HCT116 (cell line): ENCODE results near the gene PUM1. TPM values are rescaled to one million over a fixed set of nuclear protein-coding genes. Genes with fewer than 3 reads are reported as not detected.

Experiments used
- ATAC-seq: fragments of 200-7000 bp; cut with Tn5 transposase; 2 replicates; pipeline ENCODE4 v1.9.1; 2020; ENCODE audit warnings: mild to moderate bottlenecking, moderate library complexity
- BruUV-seq: library from RNA; stranded (reverse); fragments of 400-500 nt; replicated peaks from 2 replicates; lab custom pipeline; 2021; lab: Mats Ljungman, UMichigan
- CTCF ChIA-PET: fragments of 300-600 bp; sonication (Branson Sonifier 250); formaldehyde crosslinking; loops from one replicate; lab custom pipeline; 2021; ENCODE audit warnings: antibody characterized with exemption; lab: Charles Lee
- POLR2A ChIA-PET: fragments of 300-600, 350-600 bp; sonication (Branson Sonifier 250); formaldehyde crosslinking; loops from one replicate; lab custom pipeline; 2021; ENCODE audit warnings: antibody characterized with exemption; lab: Charles Lee
- RAD21 ChIA-PET, 2 experiments: fragments of 300-600 bp; sonication (Branson Sonifier 250); formaldehyde crosslinking; loops; one replicate each; lab custom pipeline; 2023; ENCODE audit warnings: low total read pairs in 2 of 2; ENCODE audit not compliant: uncharacterized antibody in 2 of 2, unreplicated experiment in 2 of 2, low non-redundant PET in 1 of 2; lab: Charles Lee
- DNase-seq: peaks from one replicate; pipeline ENCODE4 v3.0.0-alpha.2; 2010; ENCODE audit warnings: low read depth, low spot score
- H2AFZ ChIP-seq: fragments of 200-600 bp; shearing (Covaris generic), sonication (generic); 2 replicates; pipeline ENCODE4 v1.6.1; 2017; ENCODE audit warnings: low read depth, mixed run types, mixed read lengths, antibody characterized with exemption, low read length; ENCODE audit not compliant: poor library complexity, severe bottlenecking
- H3K27ac ChIP-seq: 2 replicates; pipeline ENCODE4 v1.5.1; 2012; ENCODE audit warnings: low read depth, low read length
- H3K27me3 ChIP-seq: fragments of 200-600 bp; sonication (generic); 2 replicates; pipeline ENCODE4 v1.6.1; 2016; ENCODE audit warnings: mixed run types, low read length, mixed read lengths; ENCODE audit not compliant: insufficient read depth
- H3K36me3 ChIP-seq, 2 experiments: fragments of 200-500 bp in 1 of 2; fragments of 200-600 bp in 1 of 2; sonication (Bioruptor generic) in 1 of 2; sonication (generic) in 1 of 2; 2 replicates each; pipeline versions ENCODE4 v1.5.1 to v1.6.1; 2014 to 2016; ENCODE audit warnings: low read length in 2 of 2, inconsistent platforms in 1 of 2, mixed read lengths in 1 of 2, mixed run types in 1 of 2; ENCODE audit not compliant: insufficient read depth in 2 of 2, control insufficient read depth in 1 of 2
- H3K4me1 ChIP-seq, 2 experiments: fragments of 200-600 bp in 1 of 2; sonication (generic) in 1 of 2; 2 replicates each; pipeline versions ENCODE4 v1.5.1 to v1.6.1; 2012 to 2017; ENCODE audit warnings: low read length in 2 of 2, inconsistent platforms in 1 of 2, mild to moderate bottlenecking in 1 of 2, mixed read lengths in 1 of 2, mixed run types in 1 of 2, moderate library complexity in 1 of 2; ENCODE audit not compliant: insufficient read depth in 2 of 2, control insufficient read depth in 1 of 2
- H3K4me2 ChIP-seq: fragments of 200-600 bp; sonication (generic); 2 replicates; pipeline ENCODE4 v1.6.1; 2017; ENCODE audit warnings: mixed run types, low read length, mixed read lengths
- H3K4me3 ChIP-seq, 2 experiments: fragments of 200-600 bp in 1 of 2; sonication (generic) in 1 of 2; replicated peaks in 1 of 2; 2 replicates each; pipeline ENCODE4 v1.5.1; 2011 to 2016; ENCODE audit warnings: low read length in 2 of 2, control low read depth in 1 of 2, low read depth in 1 of 2, mild to moderate bottlenecking in 1 of 2, mixed read lengths in 1 of 2, mixed run types in 1 of 2
- H3K79me2 ChIP-seq: fragments of 200-600 bp; sonication (generic); 2 replicates; pipeline ENCODE4 v1.6.1; 2017; ENCODE audit warnings: mild to moderate bottlenecking, mixed run types, low read length, moderate library complexity, mixed read lengths; ENCODE audit not compliant: insufficient read depth
- H3K9ac ChIP-seq: fragments of 200-600 bp; sonication (generic); 2 replicates; pipeline ENCODE4 v1.6.1; 2016; ENCODE audit warnings: low read length, mixed read lengths
- H3K9me2 ChIP-seq: fragments of 200-600 bp; sonication (generic), shearing (Covaris generic); 2 replicates; pipeline ENCODE4 v1.6.1; 2017; ENCODE audit warnings: mixed run types, mild to moderate bottlenecking, moderate library complexity; ENCODE audit not compliant: insufficient read depth
- H3K9me3 ChIP-seq, 2 experiments: fragments of 200-500 bp in 1 of 2; fragments of 200-600 bp in 1 of 2; sonication (Bioruptor generic) in 1 of 2; sonication (generic) in 1 of 2; 2 replicates each; pipeline ENCODE4 v1.6.1; 2014 to 2017; ENCODE audit warnings: low read length in 2 of 2, mixed read lengths in 2 of 2, inconsistent platforms in 1 of 2, low read depth in 1 of 2, mild to moderate bottlenecking in 1 of 2, mixed run types in 1 of 2, moderate library complexity in 1 of 2; ENCODE audit not compliant: control insufficient read depth in 1 of 2, insufficient read depth in 1 of 2
- H4K20me1 ChIP-seq: fragments of 200-600 bp; sonication (generic), shearing (Covaris generic); 2 replicates; pipeline ENCODE4 v1.6.1; 2017; ENCODE audit warnings: mixed run types, mild to moderate bottlenecking, moderate library complexity; ENCODE audit not compliant: insufficient read depth
- ATF3 ChIP-seq: IDR thresholded peaks from 2 replicates; pipeline ENCODE4 v1.6.1; 2012
- CEBPB ChIP-seq: IDR thresholded peaks from 2 replicates; pipeline ENCODE4 v1.6.1; 2012; ENCODE audit warnings: low read depth
- CTCF ChIP-seq, 3 experiments: fragments of 200-600 bp in 1 of 3; sonication (generic) in 1 of 3; IDR thresholded peaks in 2 of 3; conservative IDR thresholded peaks in 1 of 3; 2 replicates each; pipeline ENCODE4 v1.5.1; 2012 to 2017; ENCODE audit warnings: low read depth in 2 of 3, low read length in 2 of 3, antibody characterized with exemption in 1 of 3, borderline replicate concordance in 1 of 3, control low read depth in 1 of 3, mild to moderate bottlenecking in 1 of 3, mixed read lengths in 1 of 3, mixed run types in 1 of 3, moderate library complexity in 1 of 3; ENCODE audit not compliant: insufficient read depth in 1 of 3
- EZH2 ChIP-seq: fragments of 200-600 bp; sonication (generic); IDR thresholded peaks from 2 replicates; pipeline ENCODE4 v1.6.1; 2017; ENCODE audit warnings: antibody characterized with exemption, mixed run types
- JUND ChIP-seq: IDR thresholded peaks from 2 replicates; pipeline ENCODE4 v1.6.1; 2012
- POLR2AphosphoS5 ChIP-seq: IDR thresholded peaks from 2 replicates; pipeline ENCODE4 v1.6.1; 2011; ENCODE audit warnings: mild to moderate bottlenecking, low read depth, low read length, moderate library complexity
- SIN3A ChIP-seq: IDR thresholded peaks from 2 replicates; pipeline ENCODE4 v1.6.1; 2012; ENCODE audit warnings: low read depth
- SP1 ChIP-seq: IDR thresholded peaks from 2 replicates; pipeline ENCODE4 v1.6.1; 2012; ENCODE audit warnings: low read depth
- SRF ChIP-seq: IDR thresholded peaks from 2 replicates; pipeline ENCODE4 v1.6.1; 2012; ENCODE audit warnings: low read depth
- TCF7L2 ChIP-seq: IDR thresholded peaks from 2 replicates; pipeline ENCODE4 v1.7.0; 2011; ENCODE audit warnings: borderline replicate concordance, inconsistent platforms; ENCODE audit not compliant: insufficient read depth, insufficient read length; ENCODE audit errors: extremely low read depth
- YY1 ChIP-seq: IDR thresholded peaks from 2 replicates; pipeline ENCODE4 v1.6.1; 2011; ENCODE audit warnings: low read length, low read depth, moderate library complexity, mild to moderate bottlenecking; ENCODE audit not compliant: insufficient replicate concordance; ENCODE audit errors: extremely low read depth
- ZBTB33 ChIP-seq: IDR thresholded peaks from 2 replicates; pipeline ENCODE4 v1.6.1; 2011; ENCODE audit warnings: mild to moderate bottlenecking, low read length, moderate library complexity; ENCODE audit not compliant: insufficient replicate concordance; ENCODE audit errors: extremely low read depth
- intact Hi-C: fragments of 100-400 bp; cut with micrococcal nuclease; formaldehyde crosslinking; loops from 2 replicates; pipeline ENCODE4 v1.10.0; 2022
- total RNA-seq: library from RNA; stranded (reverse); gene quantifications from one replicate; pipeline ENCODE4 v1.2.1, GENCODE V29; 2021; ENCODE audit not compliant: unreplicated experiment

PUM1 gene
- total RNA-seq, 1 experiment from 2014 or later, result 113 TPM

GRCh38 chr1:30895382-30895943 lies 170.1 kb downstream of the PUM1 start:
- Histone ChIP-seq H2AFZ (no peak overlapping the region), H3K27ac (no peak overlapping the region), H3K9ac (no peak overlapping the region), H3K9me3 (no peaks in the 10 kb centered on the region), H3K36me3 (no peaks in the 10 kb centered on the region), H4K20me1 (no peaks in the 10 kb centered on the region), H3K4me3 (no peak overlapping the region), H3K27me3 (no peaks in the 10 kb centered on the region), H3K4me1 (peaks cover 0 to 13% of the 10 kb centered on the region in 2 experiments; a peak in 1 of 4 replicates), H3K9me2 (no peaks in the 10 kb centered on the region), H3K4me2 (no peak overlapping the region), H3K79me2 (no peaks in the 10 kb centered on the region)
- ATAC-seq (no peak), DNase-seq (no peak)
- CTCF ChIA-PET, result no interaction called here
- TF ChIP-seq CTCF (IDR thresholded peaks at IDR 0.05 in 2 of 3, conservative IDR thresholded peaks at IDR 0.05 in 1 of 3; ENCODE audit: borderline replicate concordance in 1 of 3, insufficient read depth in 1 of 3, low read depth in 2 of 3, low read length in 2 of 3) (no peak), SP1 (no peak), SRF (no peak), POLR2AphosphoS5 (no peak), YY1 (no peak), SIN3A (no peak)
- RAD21 ChIA-PET, result no interaction called here
- POLR2A ChIA-PET, result no interaction called here
- intact Hi-C loops, result no loop called here
- no TSS peak for BruUV-seq

- BruUV-seq, result no TSS peak
- no peak for ATAC-seq
- CTCF ChIA-PET, result no interaction called here
- H3K27me3 ChIP-seq, result no peaks in the 10 kb centered on the region
- no peaks in the 10 kb centered on the region for H3K79me2 ChIP-seq
- H3K4me1 ChIP-seq, result peaks cover 0 to 10% of the 10 kb centered on the region in 2 experiments; a peak in 1 of 4 replicates
- H3K36me3 ChIP-seq, result no peaks in the 10 kb centered on the region
- DNase-seq, result no peak
- H3K9me3 ChIP-seq, result no peaks in the 10 kb centered on the region
- RAD21 ChIA-PET, result no interaction called here
- no peak overlapping the region for H3K9ac ChIP-seq
- H3K27ac ChIP-seq, result no peak overlapping the region
- no peaks in the 10 kb centered on the region for H4K20me1 ChIP-seq
- H3K9me2 ChIP-seq, result no peaks in the 10 kb centered on the region
- intact Hi-C loops, result no loop called here
- POLR2A ChIA-PET, result no interaction called here
- H3K4me2 ChIP-seq, result no peak overlapping the region
- no peak overlapping the region for H3K4me3 ChIP-seq
- no peak overlapping the region for H2AFZ ChIP-seq
- TF ChIP-seq EZH2, result no peak
- TF ChIP-seq CTCF (IDR thresholded peaks at IDR 0.05 in 2 of 3, conservative IDR thresholded peaks at IDR 0.05 in 1 of 3; ENCODE audit: borderline replicate concordance in 1 of 3, insufficient read depth in 1 of 3, low read depth in 2 of 3, low read length in 2 of 3), result no peak
- TF ChIP-seq ATF3, result no peak
- no peak for TF ChIP-seq TCF7L2
- TF ChIP-seq JUND, result no peak
- TF ChIP-seq CEBPB, result no peak
- no peak for TF ChIP-seq SIN3A
- TF ChIP-seq ZBTB33, result no peak
- TF ChIP-seq SRF, result no peak
Observed at GRCh38 chr1:30894508-30894973, 171.0 kb downstream of the PUM1 start.
